Muscle layer of colon (tissue), 2 donors: ENCODE data around the gene FOXL1.

Source experiments
- H3K27ac ChIP-seq: one replicate; pipeline ENCODE4 v1.7.0; 2013; ENCODE audit warnings: low read depth, mild to moderate bottlenecking, low read length, moderate library complexity
- H3K27me3 ChIP-seq, 2 donors: one replicate each; pipeline ENCODE4 v1.7.0; 2013; ENCODE audit warnings: low read length in 2 of 2, mild to moderate bottlenecking in 2 of 2; ENCODE audit not compliant: insufficient read depth in 2 of 2, control insufficient read depth in 1 of 2
- H3K36me3 ChIP-seq: one replicate; pipeline ENCODE4 v1.7.0; 2013; ENCODE audit warnings: mild to moderate bottlenecking, low read length; ENCODE audit not compliant: insufficient read depth
- H3K4me1 ChIP-seq: one replicate; pipeline ENCODE4 v1.7.0; 2013; ENCODE audit warnings: mild to moderate bottlenecking, low read length; ENCODE audit not compliant: insufficient read depth
- H3K4me3 ChIP-seq, 2 donors: one replicate each; pipeline ENCODE4 v1.7.0; 2013; ENCODE audit warnings: low read length in 2 of 2, low read depth in 1 of 2, mild to moderate bottlenecking in 1 of 2, moderate library complexity in 1 of 2
- H3K9ac ChIP-seq: one replicate; pipeline ENCODE4 v1.7.0; 2013; ENCODE audit warnings: low read length
- H3K9me3 ChIP-seq: one replicate; pipeline ENCODE4 v1.7.0; 2013; ENCODE audit warnings: mild to moderate bottlenecking, low read length
- donor health status: abdominal sarcoma.
- donor health status: Adenocarcinoma of cecum.

The FOXL1 gene

DNA sequence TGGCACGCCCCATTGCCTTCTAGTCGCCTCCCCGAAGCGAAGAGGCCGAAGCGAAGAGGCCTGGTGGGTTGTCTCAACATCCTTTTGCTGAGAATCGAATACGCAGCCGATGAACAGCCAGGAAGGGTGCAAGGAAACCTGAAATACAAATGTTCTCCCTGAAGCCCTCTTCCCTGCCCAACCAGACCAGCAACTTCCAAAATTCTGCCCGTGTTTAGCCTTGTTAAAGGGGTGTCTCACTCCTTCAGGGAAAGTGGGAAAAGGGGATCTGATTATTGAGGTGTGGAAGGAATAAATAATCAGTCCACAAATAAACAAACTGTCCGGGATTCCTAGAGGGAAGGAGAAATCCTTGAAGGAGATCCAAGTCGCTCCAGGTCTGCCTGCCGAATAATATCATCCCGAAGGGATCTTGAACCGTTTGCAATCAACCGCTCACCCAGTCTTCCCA lies 13.1 kb upstream of the FOXL1 start:
- H3K9ac ChIP-seq = no peak overlapping the region
- peaks cover 48 to 55% of the 10 kb centered on the region in 2 donors for H3K27me3 ChIP-seq
- H3K36me3 ChIP-seq = no peaks in the 10 kb centered on the region
- H3K4me1 ChIP-seq = peaks cover 10% of the 10 kb centered on the region
- no peak overlapping the region for H3K4me3 ChIP-seq
- no peaks in the 10 kb centered on the region for H3K9me3 ChIP-seq
- H3K27ac ChIP-seq = no peak overlapping the region

- Histone ChIP-seq H3K27ac (no peak overlapping the region), H3K36me3 (no peaks in the 10 kb centered on the region), H3K9me3 (no peaks in the 10 kb centered on the region), H3K27me3 (peaks cover 53 to 61% of the 10 kb centered on the region in 2 donors), H3K4me1 (peaks cover 10% of the 10 kb centered on the region), H3K4me3 (no peak overlapping the region), H3K9ac (no peak overlapping the region)
These were observed 12.5 kb upstream of the FOXL1 start for GRCh38 chr16:86565644-86566511.

DNA sequence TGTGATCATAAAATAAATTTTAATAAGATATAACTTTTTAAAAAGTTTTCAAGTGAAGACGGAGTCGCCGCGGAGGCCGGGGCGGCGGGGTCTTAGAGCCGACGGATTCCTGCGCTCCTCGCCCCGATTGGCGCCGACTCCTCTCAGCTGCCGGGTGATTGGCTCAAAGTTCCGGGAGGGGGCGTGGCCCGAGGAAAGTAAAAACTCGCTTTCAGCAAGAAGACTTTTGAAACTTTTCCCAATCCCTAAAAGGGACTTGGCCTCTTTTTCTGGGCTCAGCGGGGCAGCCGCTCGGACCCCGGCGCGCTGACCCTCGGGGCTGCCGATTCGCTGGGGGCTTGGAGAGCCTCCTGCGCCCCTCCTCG lies 11.8 kb upstream of the FOXL1 start, which contains the start of gene FOXC2:
Gene FOXC2 (plus strand): TSS at position 229 of the 365 bp plus-strand sequence. CDS start 507 bp downstream, outside the sequence.
- H3K36me3 ChIP-seq = no peaks in the 10 kb centered on the region
- H3K4me1 ChIP-seq = peaks cover 10% of the 10 kb centered on the region
- H3K9ac ChIP-seq = no peak within 1 kb of the TSS
- no peaks in the 10 kb centered on the region for H3K9me3 ChIP-seq
- H3K27ac ChIP-seq = no peak within 1 kb of the TSS
- H3K27me3 ChIP-seq = peaks cover 60 to 68% of the 10 kb centered on the region in 2 donors
- H3K4me3 ChIP-seq = no peak within 1 kb of the TSS

DNA sequence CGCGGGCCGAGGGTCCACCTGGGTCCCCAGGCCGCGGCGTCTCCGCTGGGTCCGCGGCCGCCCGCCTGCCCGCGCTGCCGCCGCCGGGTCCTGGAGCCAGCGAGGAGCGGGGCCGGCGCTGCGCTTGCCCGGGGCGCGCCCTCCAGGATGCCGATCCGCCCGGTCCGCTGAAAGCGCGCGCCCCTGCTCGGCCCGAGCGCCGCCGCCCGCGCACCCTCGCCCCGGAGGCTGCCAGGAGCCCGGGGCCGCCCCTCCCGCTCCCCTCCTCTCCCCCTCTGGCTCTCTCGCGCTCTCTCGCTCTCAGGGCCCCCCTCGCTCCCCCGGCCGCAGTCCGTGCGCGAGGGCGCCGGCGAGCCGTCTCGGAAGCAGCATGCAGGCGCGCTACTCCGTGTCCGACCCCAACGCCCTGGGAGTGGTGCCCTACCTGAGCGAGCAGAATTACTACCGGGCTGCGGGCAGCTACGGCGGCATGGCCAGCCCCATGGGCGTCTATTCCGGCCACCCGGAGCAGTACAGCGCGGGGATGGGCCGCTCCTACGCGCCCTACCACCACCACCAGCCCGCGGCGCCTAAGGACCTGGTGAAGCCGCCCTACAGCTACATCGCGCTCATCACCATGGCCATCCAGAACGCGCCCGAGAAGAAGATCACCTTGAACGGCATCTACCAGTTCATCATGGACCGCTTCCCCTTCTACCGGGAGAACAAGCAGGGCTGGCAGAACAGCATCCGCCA lies 11.2 kb upstream of the FOXL1 start:
- H3K4me1 ChIP-seq = peaks cover 10% of the 10 kb centered on the region
- H3K9me3 ChIP-seq = no peaks in the 10 kb centered on the region
- H3K36me3 ChIP-seq = no peaks in the 10 kb centered on the region
- H3K27ac ChIP-seq = no peak overlapping the region
- H3K27me3 ChIP-seq = peaks cover 63 to 74% of the 10 kb centered on the region in 2 donors
- H3K4me3 ChIP-seq = no peak overlapping the region
- no peak overlapping the region for H3K9ac ChIP-seq

DNA sequence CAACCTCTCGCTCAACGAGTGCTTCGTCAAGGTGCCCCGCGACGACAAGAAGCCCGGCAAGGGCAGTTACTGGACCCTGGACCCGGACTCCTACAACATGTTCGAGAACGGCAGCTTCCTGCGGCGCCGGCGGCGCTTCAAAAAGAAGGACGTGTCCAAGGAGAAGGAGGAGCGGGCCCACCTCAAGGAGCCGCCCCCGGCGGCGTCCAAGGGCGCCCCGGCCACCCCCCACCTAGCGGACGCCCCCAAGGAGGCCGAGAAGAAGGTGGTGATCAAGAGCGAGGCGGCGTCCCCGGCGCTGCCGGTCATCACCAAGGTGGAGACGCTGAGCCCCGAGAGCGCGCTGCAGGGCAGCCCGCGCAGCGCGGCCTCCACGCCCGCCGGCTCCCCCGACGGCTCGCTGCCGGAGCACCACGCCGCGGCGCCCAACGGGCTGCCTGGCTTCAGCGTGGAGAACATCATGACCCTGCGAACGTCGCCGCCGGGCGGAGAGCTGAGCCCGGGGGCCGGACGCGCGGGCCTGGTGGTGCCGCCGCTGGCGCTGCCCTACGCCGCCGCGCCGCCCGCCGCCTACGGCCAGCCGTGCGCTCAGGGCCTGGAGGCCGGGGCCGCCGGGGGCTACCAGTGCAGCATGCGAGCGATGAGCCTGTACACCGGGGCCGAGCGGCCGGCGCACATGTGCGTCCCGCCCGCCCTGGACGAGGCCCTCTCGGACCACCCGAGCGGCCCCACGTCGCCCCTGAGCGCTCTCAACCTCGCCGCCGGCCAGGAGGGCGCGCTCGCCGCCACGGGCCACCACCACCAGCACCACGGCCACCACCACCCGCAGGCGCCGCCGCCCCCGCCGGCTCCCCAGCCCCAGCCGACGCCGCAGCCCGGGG lies 10.4 kb upstream of the FOXL1 start:
- Histone ChIP-seq H3K4me3 (no peak overlapping the region), H3K9ac (no peak overlapping the region), H3K9me3 (no peaks in the 10 kb centered on the region), H3K36me3 (no peaks in the 10 kb centered on the region), H3K27ac (no peak overlapping the region), H3K4me1 (peaks cover 10% of the 10 kb centered on the region), H3K27me3 (peaks cover 72 to 78% of the 10 kb centered on the region in 2 donors)

GRCh38 chr16:86568677-86569623 lies 9.4 kb upstream of the FOXL1 start:
- Histone ChIP-seq H3K4me3 (no peak overlapping the region), H3K4me1 (peaks cover 4% of the 10 kb centered on the region), H3K9me3 (no peaks in the 10 kb centered on the region), H3K36me3 (no peaks in the 10 kb centered on the region), H3K27ac (no peak overlapping the region), H3K27me3 (peaks cover 76 to 77% of the 10 kb centered on the region in 2 donors), H3K9ac (no peak overlapping the region)

- Histone ChIP-seq H3K27ac (no peak overlapping the region), H3K27me3 (peaks cover 76% of the 10 kb centered on the region in 2 donors), H3K9ac (no peak overlapping the region), H3K4me3 (no peak overlapping the region), H3K9me3 (no peaks in the 10 kb centered on the region), H3K4me1 (no peaks in the 10 kb centered on the region), H3K36me3 (no peaks in the 10 kb centered on the region)
These were observed 8.5 kb upstream of the FOXL1 start for GRCh38 chr16:86569701-86570447.

DNA sequence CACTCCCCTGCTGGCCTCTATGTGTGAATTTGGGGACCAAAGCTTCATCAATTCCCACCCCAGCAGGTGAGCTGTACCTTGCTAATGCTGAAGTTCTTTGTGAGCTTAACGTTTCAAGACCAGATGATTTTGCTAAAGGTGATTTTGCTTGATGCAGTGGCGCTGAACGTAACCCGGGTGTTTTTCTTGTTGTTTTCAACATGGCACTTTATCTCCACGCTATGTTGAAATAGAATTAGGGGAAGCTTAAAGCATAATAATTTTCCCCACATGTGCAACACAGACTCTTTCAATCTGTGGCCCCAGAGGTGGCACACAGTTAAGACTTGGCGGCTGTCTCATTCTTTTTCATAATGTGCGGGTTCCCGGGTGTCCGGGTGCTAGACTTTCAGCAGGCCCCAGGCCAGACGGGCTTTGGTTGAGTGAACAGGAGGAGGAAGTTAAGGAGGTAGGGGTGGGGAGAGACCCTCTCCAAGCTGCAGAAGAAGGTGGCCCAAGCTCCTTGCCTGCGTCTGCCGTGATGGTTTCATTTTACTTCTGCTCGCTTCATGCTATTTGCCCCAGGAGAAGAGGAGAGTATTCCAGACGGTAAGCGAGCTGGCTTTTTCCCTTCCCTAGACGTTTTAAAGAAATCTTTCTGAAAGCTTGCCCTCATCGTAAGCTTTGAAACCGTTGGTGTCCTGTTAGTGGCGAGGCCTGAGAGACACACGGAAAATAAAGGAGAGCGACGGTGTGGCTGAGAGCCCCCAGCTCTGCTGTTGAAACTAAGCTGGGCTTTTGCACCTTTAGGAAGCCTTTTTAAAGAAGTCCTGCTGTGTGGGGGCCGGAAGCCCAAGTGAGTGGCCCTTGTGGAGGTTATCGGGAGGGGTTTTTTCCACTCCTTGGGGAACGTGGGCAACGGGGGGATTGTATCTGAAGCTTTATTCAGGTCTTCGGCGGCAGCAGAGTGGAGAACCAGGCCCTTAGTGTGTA lies 7.5 kb upstream of the FOXL1 start:
- Histone ChIP-seq H3K27ac (no peak overlapping the region), H3K36me3 (no peaks in the 10 kb centered on the region), H3K4me1 (no peaks in the 10 kb centered on the region), H3K27me3 (peaks cover 74 to 76% of the 10 kb centered on the region in 2 donors), H3K4me3 (no peak overlapping the region), H3K9ac (no peak overlapping the region), H3K9me3 (no peaks in the 10 kb centered on the region)

DNA sequence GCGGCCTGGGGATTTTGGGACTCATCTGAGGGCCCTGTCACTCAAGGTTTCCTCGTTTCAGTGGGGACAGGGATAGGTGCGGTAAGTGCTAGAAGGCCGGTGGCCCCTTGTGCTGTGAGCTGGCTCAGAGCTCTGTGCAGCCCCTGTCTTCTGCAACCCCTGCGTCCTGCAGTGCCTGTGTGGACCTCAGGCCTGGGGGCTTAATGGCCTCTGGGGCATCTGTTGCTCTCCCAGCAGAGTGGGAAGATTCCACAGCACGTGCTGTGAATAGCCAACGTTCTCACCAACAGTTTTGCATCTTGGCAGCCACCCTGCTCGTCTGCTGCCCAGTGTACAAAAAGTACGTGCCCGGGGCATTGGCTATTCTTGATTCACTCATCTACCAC lies 6.8 kb upstream of the FOXL1 start:
- no peak overlapping the region for H3K27ac ChIP-seq
- H3K9me3 ChIP-seq = no peaks in the 10 kb centered on the region
- peaks cover 76% of the 10 kb centered on the region in 2 donors for H3K27me3 ChIP-seq
- no peaks in the 10 kb centered on the region for H3K36me3 ChIP-seq
- no peak overlapping the region for H3K9ac ChIP-seq
- H3K4me3 ChIP-seq = no peak overlapping the region
- H3K4me1 ChIP-seq = no peaks in the 10 kb centered on the region
